Adrenal gland (tissue), 12 donors: ENCODE measurements around the gene BRINP2. TPM values are rescaled to one million over a fixed set of nuclear protein-coding genes. Genes with fewer than 3 reads are reported as not detected.
A peak's percentile ranks its signal among the peaks of the same experiment; 100 is the strongest.

Source experiments
- DNase-seq, 7 donors: peaks; one replicate each; pipeline ENCODE4 v3.0.0-alpha.2; 2019 to 2020
- H3K27ac ChIP-seq, 5 donors: fragments of 200-600 bp; sonication (generic) in 4 of 5; 1 replicate in 3 of 5; 2 replicates in 2 of 5; pipeline versions ENCODE4 v1.5.1 to v1.8.0; 2016 to 2020; ENCODE audit warnings: mild to moderate bottlenecking in 1 of 5
- H3K27me3 ChIP-seq: fragments of 200-600 bp; 2 replicates; pipeline ENCODE4 v1.8.0; 2021
- H3K36me3 ChIP-seq, 2 donors: fragments of 200-600 bp; replicated peaks in 1 of 2; 1 replicate in 1 of 2; 2 replicates in 1 of 2; pipeline versions ENCODE4 v1.5.1 to v1.8.0; 2018 to 2022
- H3K4me1 ChIP-seq, 2 donors: fragments of 200-600 bp; replicated peaks in 1 of 2; 1 replicate in 1 of 2; 2 replicates in 1 of 2; pipeline versions ENCODE4 v1.5.1 to v1.8.0; 2018 to 2021
- H3K4me3 ChIP-seq, 4 donors: fragments of 200-600 bp; sonication (generic) in 3 of 4; one replicate each; pipeline ENCODE4 v1.5.1; 2016 to 2018
- H3K9me3 ChIP-seq, 3 donors: fragments of 200-600 bp; sonication (generic) in 1 of 3; replicated peaks in 1 of 3; 1 replicate in 2 of 3; 2 replicates in 1 of 3; pipeline versions ENCODE4 v1.5.1 to v1.8.0; 2016 to 2021
- POLR2A ChIP-seq, 2 donors: fragments of 450-650 bp; IDR thresholded peaks; one replicate each; pipeline ENCODE4 v1.6.1; 2017; ENCODE audit warnings: antibody characterized with exemption in 2 of 2, mild to moderate bottlenecking in 2 of 2, moderate library complexity in 1 of 2
- WGBS, 4 donors: extraction: QIAGEN DNeasy Blood & Tissue Kit in 2 of 4; methylation state at CpG; one replicate each; pipeline versions ENCODE4 v1.1.5 to v1.1.7; 2013 to 2017; 5-methylcytosine and 5-hydroxymethylcytosine counted together
- intact Hi-C, 2 donors: fragments of 100-400 bp; cut with DNase I; formaldehyde crosslinking; loops; one replicate each; pipeline versions ENCODE4 v1.14.1 to v1.15.0; 2022 to 2023
- polyA plus RNA-seq, 3 donors: library from polyadenylated mRNA; stranded (reverse); fragments of 200-250 nt in 2 of 3; fragments of 350-450 nt in 1 of 3; fragmentation: Illumina TruSeq in 1 of 3; extraction: RNeasy Lipid Tissue Mini Kit (QIAGEN cat#74804) in 1 of 3; gene quantifications; one replicate each; pipeline ENCODE4 v1.2.3, GENCODE V29; 2013 to 2014
- total RNA-seq, 9 donors: library from RNA; depleted of rRNA in 4 of 9; stranded (reverse); fragments of >200 nt in 4 of 9; fragments of 120-200 nt in 1 of 9; fragmentation: NEBNext Ultra II Directional in 1 of 9; extraction: Animal tissue kit (Norgen Biotek cat#: 25700) in 1 of 9; gene quantifications; one replicate each; pipeline versions ENCODE4 v1.1.0 to v1.2.4, GENCODE V29; 2013 to 2023
- TF ChIP-seq, protein P1 (sequence below), 6 experiments: fragments of 450-650 bp in 4 of 6; fragments of 200-600 bp in 2 of 6; sonication (generic) in 1 of 6; IDR thresholded peaks; 1 replicate in 5 of 6; 2 replicates in 1 of 6; pipeline versions ENCODE4 v1.5.1 to v1.8.0; 2016 to 2021; ENCODE audit warnings: antibody characterized with exemption in 6 of 6, mild to moderate bottlenecking in 2 of 6, moderate library complexity in 1 of 6
- donor health status: healthy with polysubstance abuse.
- donor health status: Bipolar disorder and iron deficiency.
- donor health status: DM: yes; HTN: yes; CAD: no.
- donor health status: DM: no; HTN: no; CAD: no.
- donor health status: DM: no; HTN: no; CAD: no.
- donor health status: DM: yes; HTN: yes; CAD: no.

BRINP2 gene
- total and polyA plus RNA-seq, 12 donors = 5.6 to 28.2 (median 16.5) TPM

DNA sequence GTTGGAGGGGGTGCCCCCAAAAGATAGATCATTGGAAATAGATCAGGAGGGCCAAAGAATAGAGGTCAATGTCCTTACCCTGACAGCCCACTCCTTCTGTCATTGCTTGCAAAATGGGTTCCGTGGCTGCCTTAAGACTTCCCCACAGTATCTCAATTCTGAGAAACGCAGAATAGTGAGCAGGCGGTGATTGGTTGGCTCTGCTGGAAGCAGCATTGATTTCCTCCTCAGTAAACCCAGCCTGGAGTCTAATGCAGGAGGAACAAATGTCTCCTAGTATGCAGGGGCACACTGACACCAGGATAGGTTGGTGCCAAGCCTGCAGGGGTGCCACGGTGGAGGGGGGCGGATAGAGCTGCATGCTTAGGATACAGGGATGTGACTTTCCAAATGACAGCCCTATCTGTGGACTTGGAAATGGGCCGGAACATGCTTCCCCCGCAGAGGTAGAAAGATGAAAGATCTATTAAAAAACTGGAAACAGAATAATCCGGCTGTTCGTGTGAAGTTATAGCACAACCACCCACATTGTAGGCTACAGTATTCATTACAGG lies 76.9 kb downstream of the BRINP2 start:
- peaks cover 0 to 6% of the 10 kb centered on the region in 2 donors for H3K4me1 ChIP-seq
- intact Hi-C loops = no loop called here
- no peaks in the 10 kb centered on the region for H3K36me3 ChIP-seq
- TF ChIP-seq, protein P1, sequence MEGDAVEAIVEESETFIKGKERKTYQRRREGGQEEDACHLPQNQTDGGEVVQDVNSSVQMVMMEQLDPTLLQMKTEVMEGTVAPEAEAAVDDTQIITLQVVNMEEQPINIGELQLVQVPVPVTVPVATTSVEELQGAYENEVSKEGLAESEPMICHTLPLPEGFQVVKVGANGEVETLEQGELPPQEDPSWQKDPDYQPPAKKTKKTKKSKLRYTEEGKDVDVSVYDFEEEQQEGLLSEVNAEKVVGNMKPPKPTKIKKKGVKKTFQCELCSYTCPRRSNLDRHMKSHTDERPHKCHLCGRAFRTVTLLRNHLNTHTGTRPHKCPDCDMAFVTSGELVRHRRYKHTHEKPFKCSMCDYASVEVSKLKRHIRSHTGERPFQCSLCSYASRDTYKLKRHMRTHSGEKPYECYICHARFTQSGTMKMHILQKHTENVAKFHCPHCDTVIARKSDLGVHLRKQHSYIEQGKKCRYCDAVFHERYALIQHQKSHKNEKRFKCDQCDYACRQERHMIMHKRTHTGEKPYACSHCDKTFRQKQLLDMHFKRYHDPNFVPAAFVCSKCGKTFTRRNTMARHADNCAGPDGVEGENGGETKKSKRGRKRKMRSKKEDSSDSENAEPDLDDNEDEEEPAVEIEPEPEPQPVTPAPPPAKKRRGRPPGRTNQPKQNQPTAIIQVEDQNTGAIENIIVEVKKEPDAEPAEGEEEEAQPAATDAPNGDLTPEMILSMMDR (IDR thresholded peaks at IDR 0.05) = no peak
- TF ChIP-seq POLR2A (IDR thresholded peaks at IDR 0.05) = no peak
- DNase-seq = no peak
- H3K9me3 ChIP-seq = no peaks in the 10 kb centered on the region
- no peaks in the 10 kb centered on the region for H3K27me3 ChIP-seq
- WGBS, 4 donors = 79 to 94% (median 86%) methylated on average over 9 of the region's 9 CpGs
- H3K27ac ChIP-seq = peak overlapping the region in 1 of 5 donors; percentile 56
- no peak overlapping the region for H3K4me3 ChIP-seq

DNA sequence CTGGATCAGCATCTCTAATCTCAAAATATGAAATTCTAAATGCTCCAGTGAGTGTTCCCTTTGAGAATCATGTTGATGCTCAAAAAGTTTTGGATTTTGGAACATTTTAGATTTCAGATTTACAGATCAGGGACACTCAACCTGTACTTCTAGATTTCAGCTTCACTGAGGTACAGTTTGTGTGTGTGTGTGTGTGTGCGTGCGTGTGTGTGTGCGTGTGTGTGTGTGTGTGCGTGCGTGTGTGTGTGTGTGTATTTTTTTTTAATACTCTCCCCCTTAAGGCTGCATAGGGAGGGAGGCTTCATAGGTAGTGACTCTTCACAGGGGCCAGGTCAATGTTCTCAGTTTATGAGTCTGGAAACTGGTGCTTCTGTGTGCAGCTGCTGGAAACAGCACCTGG lies 77.5 kb downstream of the BRINP2 start:
- no peak for DNase-seq
- no peaks in the 10 kb centered on the region for H3K27me3 ChIP-seq
- intact Hi-C loops = no loop called here
- H3K4me1 ChIP-seq = peaks cover 0 to 6% of the 10 kb centered on the region in 2 donors
- no peaks in the 10 kb centered on the region for H3K36me3 ChIP-seq
- H3K27ac ChIP-seq = no peak overlapping the region
- 71 to 90% (median 83%) methylated on average over 5 of the region's 5 CpGs for WGBS, 4 donors
- no peaks in the 10 kb centered on the region for H3K9me3 ChIP-seq
- TF ChIP-seq, protein P1 (IDR thresholded peaks at IDR 0.05) = no peak
- no peak for TF ChIP-seq POLR2A (IDR thresholded peaks at IDR 0.05)
- H3K4me3 ChIP-seq = no peak overlapping the region

- peaks cover 0 to 6% of the 10 kb centered on the region in 2 donors for H3K4me1 ChIP-seq
- H3K9me3 ChIP-seq = no peaks in the 10 kb centered on the region
- intact Hi-C loops = no loop called here
- TF ChIP-seq, protein P1 (IDR thresholded peaks at IDR 0.05) = no peak
- TF ChIP-seq POLR2A (IDR thresholded peaks at IDR 0.05) = no peak
- no peaks in the 10 kb centered on the region for H3K27me3 ChIP-seq
- no peak overlapping the region for H3K4me3 ChIP-seq
- DNase-seq = no peak
- no peak overlapping the region for H3K27ac ChIP-seq
- no peaks in the 10 kb centered on the region for H3K36me3 ChIP-seq
These were observed 78.5 kb downstream of the BRINP2 start for GRCh38 chr1:177249231-177249630.

- no peak for DNase-seq
- H3K27me3 ChIP-seq = no peaks in the 10 kb centered on the region
- no peak overlapping the region for H3K27ac ChIP-seq
- no peaks in the 10 kb centered on the region for H3K36me3 ChIP-seq
- intact Hi-C loops = no loop called here
- TF ChIP-seq POLR2A (IDR thresholded peaks at IDR 0.05) = no peak
- TF ChIP-seq, protein P1 (IDR thresholded peaks at IDR 0.05) = no peak
- H3K9me3 ChIP-seq = no peaks in the 10 kb centered on the region
- H3K4me1 ChIP-seq = peaks cover 8 to 12% of the 10 kb centered on the region in 2 donors
- no peak overlapping the region for H3K4me3 ChIP-seq
These were observed 82.1 kb downstream of the BRINP2 start for GRCh38 chr1:177252877-177253276.
